Esophagus squamous epithelium (tissue), 4 donors: Measurements from ENCODE around the gene ARMH3.
A peak's percentile ranks its signal among the peaks of the same experiment; 100 is the strongest.

ENCODE experiments used
- POLR2A ChIP-seq, 4 donors: fragments of 450-650 bp; IDR thresholded peaks; one replicate each; pipeline ENCODE4 v1.6.1; 2017; ENCODE audit warnings: antibody characterized with exemption in 4 of 4, mild to moderate bottlenecking in 4 of 4, moderate library complexity in 3 of 4
- TF ChIP-seq, protein P1 (sequence below), 6 experiments: fragments of 450-650 bp in 4 of 6; fragments of 200-600 bp in 2 of 6; sonication (generic) in 2 of 6; IDR thresholded peaks; one replicate each; pipeline ENCODE4 v1.5.1; 2016 to 2019; ENCODE audit warnings: antibody characterized with exemption in 6 of 6, mild to moderate bottlenecking in 4 of 6, moderate library complexity in 4 of 6

DNA sequence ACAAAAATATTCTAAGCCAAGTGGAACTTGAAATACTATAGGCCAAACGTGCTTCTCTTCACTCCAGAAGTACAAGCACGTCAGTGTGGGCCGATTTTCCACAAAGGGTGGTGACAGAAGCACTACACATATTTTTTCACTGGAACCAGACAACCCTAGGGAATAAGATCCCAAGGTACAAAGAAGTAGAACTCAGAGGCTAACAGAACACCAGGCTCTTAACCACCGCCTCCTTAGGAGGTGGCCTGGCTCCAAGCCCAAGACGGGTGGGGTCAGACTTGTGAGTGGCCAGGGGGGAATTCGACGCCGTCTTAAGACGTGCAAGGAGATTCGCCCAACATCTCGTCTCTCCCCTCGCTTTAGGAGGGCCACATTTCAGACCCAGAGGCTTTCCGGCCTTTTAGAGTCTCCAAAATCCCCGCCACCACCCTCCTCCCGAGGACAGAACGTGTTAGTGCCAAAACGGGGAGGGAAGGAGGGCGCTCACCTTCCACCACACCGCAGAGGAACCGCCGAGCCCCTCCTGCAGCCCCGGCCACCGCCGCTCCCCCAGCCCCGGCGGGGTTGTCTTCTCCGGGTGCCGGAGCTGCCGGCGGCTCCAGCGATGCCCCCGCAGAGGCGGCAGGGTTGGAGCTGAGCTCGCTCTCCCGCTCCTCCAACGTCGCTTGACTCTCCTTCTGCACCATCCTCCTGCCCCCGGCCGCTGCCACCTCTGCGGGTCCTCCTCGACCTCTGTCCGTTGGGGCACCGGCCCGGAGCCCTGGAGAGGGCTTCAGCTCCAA, 238.4 kb downstream of the ARMH3 start:
- TF ChIP-seq, protein P1, sequence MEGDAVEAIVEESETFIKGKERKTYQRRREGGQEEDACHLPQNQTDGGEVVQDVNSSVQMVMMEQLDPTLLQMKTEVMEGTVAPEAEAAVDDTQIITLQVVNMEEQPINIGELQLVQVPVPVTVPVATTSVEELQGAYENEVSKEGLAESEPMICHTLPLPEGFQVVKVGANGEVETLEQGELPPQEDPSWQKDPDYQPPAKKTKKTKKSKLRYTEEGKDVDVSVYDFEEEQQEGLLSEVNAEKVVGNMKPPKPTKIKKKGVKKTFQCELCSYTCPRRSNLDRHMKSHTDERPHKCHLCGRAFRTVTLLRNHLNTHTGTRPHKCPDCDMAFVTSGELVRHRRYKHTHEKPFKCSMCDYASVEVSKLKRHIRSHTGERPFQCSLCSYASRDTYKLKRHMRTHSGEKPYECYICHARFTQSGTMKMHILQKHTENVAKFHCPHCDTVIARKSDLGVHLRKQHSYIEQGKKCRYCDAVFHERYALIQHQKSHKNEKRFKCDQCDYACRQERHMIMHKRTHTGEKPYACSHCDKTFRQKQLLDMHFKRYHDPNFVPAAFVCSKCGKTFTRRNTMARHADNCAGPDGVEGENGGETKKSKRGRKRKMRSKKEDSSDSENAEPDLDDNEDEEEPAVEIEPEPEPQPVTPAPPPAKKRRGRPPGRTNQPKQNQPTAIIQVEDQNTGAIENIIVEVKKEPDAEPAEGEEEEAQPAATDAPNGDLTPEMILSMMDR (IDR thresholded peaks at IDR 0.05): no peak
- TF ChIP-seq POLR2A (IDR thresholded peaks at IDR 0.05): peak in 3 of 4 donors; percentile 4 to 64 (median 54)
